ENCODE measurements around the gene TOMM7. TPM values are rescaled to one million over a fixed set of nuclear protein-coding genes. Genes with fewer than 3 reads are reported as not detected.
"Not testable (repeated sequence)": the region's sequence is repeated elsewhere in the genome, so short reads cannot be mapped to it uniquely, and the experiment has no call there.

TOMM7 gene
- polyA plus RNA-seq, 4 donors = 321 to 591 (median 421) TPM

DNA sequence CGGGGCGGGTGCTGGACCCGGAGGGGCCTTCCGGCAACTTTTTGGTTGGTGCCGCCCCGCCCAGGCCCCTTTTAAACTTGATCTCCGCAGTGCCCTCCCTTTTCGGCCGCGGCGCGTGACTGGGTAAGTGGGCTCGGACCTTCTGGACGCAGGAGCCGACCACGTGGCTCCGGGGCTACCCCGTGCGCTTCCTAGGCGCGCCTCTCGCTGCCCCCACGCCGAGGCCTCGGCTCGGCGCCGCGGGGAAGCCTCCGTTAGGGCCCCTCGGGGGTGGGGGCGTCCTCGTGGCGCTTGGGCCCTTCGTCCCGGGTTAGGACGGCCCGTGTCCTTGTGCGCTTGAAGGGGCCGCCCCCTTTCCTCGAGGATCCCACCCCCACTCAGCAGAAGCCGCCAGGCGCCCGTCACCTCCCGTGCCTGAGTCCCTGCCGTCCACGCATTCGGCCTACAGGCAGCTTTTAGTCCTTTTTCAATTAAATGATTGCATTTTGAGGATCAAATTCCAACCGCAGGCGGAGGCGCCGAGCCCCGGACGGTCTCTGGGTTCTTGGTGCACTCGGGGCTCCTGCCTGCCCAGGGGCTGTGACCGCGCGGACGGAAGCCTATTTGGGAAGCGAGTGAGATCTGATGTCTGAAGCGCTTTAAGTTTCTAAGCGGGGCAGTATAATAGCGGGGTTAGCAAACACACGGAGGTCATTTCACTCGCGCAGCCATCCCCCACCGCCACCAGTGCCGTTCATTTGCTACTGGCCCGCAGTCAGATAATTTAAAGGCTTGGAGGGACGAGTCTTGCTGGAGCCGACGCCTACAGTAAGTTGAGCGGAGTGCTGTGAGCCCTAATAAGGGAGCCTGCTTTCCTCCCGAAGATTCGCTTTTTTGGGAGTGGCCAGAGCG, 31.8 kb upstream of the TOMM7 start:
- peak in 3 of 4 donors; percentile 30 to 42 (median 39) for DNase-seq (ENCODE audit: low read depth in 4 of 4, low spot score in 2 of 4)

GRCh38 chr7:22853674-22854157, 31.1 kb upstream of the TOMM7 start:
- no peak for DNase-seq (ENCODE audit: low read depth in 4 of 4, low spot score in 2 of 4)

- no peak for DNase-seq (ENCODE audit: low read depth in 4 of 4, low spot score in 2 of 4)
Measured at GRCh38 chr7:22853138-22853537, 30.5 kb upstream of the TOMM7 start.

GRCh38 chr7:22851145-22851544, 28.5 kb upstream of the TOMM7 start:
- no peak for DNase-seq (ENCODE audit: low read depth in 4 of 4, low spot score in 2 of 4)

DNA sequence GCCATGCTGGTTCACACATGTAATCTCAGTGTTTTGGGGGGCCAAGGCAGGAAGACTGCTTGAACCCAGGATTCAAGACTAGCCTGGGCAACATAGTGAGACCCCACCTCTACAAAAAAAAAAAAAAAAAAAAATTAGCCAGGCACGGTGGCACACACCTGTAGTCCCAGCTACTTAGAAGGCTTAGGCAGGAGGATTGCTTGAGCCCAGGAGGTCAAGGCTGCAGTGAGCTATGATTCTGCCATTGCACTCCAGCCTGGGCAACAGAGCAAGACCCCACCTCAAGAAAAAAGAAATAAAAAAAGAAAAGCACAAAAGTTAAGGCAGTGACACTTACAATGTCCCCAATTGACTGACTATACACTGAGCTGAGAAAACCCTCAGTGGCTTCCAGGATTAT, 27.7 kb upstream of the TOMM7 start:
- DNase-seq (ENCODE audit: low read depth in 4 of 4, low spot score in 2 of 4) = not testable (repeated sequence)

DNA sequence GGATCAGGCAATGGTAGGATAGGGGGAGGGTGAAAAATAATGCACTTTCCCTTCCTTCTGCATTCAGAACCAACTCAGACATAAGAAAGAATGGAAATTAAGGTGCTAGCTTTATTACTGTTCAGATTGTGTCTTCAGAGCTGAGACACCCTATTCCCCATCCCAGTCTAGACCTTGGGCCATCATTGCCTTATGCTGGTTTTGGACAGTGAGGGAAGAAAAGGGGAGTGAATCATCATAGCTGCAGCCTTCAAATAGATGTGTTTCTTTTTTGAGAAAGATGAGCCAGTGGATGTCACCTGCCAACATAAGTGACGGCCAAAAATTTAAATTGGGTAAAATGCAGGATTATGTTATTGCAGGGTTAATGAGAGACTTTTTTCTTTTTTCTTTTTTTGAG, 27.0 kb upstream of the TOMM7 start:
- DNase-seq (ENCODE audit: low read depth in 4 of 4, low spot score in 2 of 4) = no peak

DNA sequence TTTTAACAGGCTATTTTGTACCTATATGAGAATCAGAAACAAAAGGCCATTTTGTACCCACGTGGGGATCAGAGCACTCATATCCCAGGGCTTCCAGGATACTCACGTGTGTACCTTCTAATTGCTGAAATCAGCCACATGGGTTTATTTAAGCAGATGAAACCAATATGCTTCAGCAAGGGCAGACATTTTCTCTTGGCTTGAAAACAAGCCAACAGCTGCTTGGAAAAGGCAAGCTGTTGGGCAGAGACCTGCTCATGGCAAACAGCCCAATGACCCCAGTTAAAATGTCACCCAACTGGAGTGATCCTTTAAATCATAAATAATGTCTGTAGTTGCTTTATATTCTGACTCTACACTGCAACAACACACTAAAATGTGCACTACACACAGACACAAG, 26.5 kb upstream of the TOMM7 start:
- DNase-seq (ENCODE audit: low read depth in 4 of 4, low spot score in 2 of 4) = no peak

DNA sequence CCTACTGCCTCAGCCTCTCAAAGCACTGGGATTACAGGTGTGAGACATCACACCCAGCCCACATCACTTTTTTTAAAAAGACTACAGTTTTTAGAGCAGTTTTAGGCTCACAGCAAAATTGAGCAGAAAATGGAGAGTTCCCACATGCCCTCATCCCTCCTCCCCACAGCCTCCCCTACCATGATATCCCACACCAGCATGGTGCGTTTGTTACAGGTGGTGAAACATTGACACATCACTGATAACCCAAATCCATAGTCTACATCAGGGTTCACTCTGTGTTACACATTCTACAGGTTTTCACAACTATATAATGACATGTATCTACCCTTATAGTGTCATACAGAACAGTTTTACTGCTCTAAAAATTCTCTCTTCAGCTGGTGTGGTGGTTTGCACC, 24.3 kb upstream of the TOMM7 start:
- DNase-seq (ENCODE audit: low read depth in 4 of 4, low spot score in 2 of 4) = no peak

DNA sequence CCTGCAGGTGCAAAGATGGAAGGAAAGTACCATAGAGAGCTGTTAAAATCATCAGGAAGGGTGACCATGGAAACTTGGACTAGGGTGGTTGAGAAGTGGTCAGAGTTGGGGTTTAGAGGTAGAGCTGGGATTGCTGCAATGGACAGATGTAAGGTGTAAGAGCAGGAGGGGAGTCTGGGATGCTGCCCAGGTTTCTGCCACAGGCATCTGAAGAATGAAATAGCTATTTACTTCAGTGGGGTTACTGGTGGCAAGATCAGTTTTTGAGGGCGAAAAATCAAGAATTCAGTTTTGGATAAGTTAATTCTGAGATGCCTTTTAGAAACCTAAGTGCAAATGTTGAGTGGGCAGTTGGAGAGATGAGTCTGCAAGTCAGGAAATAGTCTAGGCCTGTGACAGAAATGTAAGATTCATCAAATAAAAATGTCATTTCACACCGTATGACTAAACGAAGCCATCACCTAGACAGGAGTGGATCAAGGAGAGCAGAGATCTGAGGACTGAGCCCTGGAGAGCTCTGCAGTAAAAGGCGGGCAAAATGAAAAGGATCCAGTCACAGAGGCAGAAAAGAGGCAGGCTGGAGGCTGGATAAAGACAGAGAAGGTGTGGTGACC, 22.7 kb upstream of the TOMM7 start:
- DNase-seq (ENCODE audit: low read depth in 4 of 4, low spot score in 2 of 4) = no peak

- DNase-seq (ENCODE audit: low read depth in 4 of 4, low spot score in 2 of 4) = no peak
Measured at GRCh38 chr7:22843681-22844309, 21.1 kb upstream of the TOMM7 start.

DNA sequence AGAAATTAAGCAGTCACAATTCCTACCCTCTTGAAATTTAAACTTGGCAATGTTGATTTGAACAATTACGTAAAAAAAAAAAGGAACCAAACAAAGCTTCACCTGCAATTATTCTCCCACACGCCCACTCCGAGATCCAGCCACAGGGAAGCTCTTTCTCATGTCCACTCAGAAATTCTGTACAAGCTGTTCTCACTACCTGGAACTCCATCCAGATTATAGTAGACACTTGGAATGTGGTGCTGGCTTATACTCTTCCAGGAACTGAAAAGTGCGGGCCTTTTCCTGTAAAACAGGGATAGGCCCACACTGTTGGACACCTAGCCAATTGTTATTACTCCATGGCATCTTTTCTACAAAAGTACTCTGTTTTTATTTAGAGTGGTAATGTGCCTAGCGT, 20.3 kb upstream of the TOMM7 start:
- no peak for DNase-seq (ENCODE audit: low read depth in 4 of 4, low spot score in 2 of 4)

DNA sequence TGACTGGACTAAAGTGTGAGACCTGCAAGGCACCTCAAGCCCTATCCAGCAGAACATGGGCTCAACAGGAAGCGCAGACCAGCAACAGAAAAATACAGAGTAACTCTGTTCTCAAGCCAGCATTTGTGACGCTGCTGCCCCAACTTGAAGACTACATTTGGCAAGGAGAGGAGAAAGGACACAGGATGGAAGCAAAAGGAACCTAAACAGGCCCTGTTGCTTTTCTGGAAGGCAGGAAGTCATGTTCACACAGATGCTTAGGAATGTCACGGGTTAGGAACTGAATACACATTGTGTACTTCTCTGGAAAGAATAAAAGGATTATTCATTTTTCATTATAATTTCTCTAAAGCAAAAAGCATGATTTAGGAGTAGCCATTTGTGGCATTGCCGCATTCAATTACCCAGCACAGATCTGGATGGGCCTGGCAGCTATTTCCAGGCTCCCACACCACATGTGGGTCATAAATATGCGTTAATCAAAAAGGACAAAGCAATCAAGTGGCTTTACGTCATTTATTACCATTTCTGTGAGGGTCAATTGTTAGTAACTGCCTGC, 19.8 kb upstream of the TOMM7 start:
- DNase-seq (ENCODE audit: low read depth in 4 of 4, low spot score in 2 of 4) = no peak

DNA sequence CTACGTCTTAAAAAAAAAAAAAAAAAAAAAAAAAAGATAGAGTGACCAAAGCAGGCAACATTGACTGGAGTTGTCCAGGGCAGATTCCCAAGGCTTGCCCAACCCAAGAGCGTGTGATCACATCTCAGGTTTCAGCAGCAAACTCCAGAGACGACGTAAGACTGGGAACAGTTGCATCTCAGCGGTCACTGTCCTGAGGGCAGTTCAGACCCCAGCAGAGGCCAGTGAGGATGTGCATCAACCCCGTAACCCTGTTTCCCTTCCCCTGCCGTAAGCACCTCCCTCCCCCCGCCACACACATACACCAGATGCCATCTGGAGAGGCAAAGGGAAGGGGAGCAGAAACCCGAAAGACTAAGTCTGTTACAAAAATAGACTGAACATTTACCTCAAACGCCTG, 19.3 kb upstream of the TOMM7 start:
- no peak for DNase-seq (ENCODE audit: low read depth in 4 of 4, low spot score in 2 of 4)

DNA sequence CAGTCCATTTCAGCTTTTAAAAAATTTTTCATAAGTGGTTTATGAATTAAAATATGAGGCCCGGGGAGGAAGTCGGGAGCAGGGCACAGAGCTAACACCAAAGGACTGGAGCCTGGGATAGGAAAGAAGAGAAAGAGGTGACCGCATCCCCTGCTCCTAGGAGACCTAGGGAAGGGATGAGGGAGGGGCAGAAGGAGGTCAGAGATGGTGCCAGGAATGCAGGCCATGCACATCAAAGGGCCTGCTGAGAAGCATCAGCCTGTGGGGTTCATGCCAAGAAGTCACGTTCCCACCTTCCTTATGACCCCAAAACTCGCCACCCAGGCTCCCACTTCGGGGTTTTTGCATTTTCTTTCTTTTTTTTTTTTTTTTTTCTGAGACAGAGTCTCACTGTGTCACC, 14.7 kb upstream of the TOMM7 start:
- DNase-seq (ENCODE audit: low read depth in 4 of 4, low spot score in 2 of 4) = no peak

DNA sequence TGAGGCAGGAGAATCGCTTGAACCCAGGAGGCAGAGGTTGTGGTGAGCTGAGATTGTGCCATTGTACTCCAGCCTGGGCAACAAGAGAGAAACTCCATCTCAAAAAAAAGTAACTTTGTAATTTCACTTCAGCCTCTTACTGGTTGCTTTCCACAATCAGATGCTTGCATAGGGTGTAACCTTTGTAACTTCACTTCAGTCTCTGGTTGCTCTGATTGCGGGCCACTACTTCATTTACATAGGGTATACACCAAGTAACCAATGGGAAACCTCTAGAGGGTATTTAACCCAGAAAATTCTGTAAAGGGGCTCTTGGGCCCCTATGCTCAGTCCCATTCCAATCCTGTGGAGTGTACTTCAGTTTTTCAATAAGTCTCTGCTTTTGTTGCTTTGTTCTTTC, 13.9 kb upstream of the TOMM7 start:
- not testable (repeated sequence) for DNase-seq (ENCODE audit: low read depth in 4 of 4, low spot score in 2 of 4)

- no peak for DNase-seq (ENCODE audit: low read depth in 4 of 4, low spot score in 2 of 4)
Measured at GRCh38 chr7:22833957-22834356, 11.3 kb upstream of the TOMM7 start.

DNA sequence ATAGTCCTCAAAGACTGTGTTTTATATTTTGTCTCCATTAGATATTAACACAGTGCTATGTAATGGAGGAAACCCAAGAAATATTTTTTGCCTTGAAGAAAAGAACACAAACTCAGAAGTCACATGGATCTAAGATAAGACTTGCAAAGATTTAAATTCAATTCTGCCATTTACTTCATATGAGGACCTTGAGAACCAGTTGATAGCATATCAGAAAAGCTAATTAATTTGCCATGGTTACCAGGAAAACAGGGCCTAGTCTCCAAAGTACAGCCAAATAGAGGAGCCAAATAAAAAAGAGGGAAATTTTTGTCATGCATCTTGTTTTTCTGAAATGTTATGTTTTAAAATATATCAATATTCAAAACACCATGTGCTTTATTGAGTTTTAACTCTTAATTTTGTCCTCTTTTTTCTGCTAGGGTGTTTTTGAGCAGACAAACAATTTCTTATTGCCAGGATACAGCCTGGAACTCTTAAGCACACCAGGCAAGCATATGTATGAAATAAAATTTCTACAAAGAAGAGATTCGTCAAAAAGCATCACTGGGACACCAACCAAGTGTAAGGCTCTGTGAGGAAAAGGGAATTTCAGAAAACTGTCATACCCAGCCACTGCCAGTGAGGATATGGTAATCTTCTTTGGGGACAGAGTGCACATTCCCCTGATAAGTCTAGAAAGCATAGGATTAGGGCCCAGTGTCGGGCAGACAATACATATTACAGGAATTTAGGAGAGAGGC, 10.6 kb upstream of the TOMM7 start:
- DNase-seq (ENCODE audit: low read depth in 4 of 4, low spot score in 2 of 4) = no peak

GRCh38 chr7:22832401-22832800, 9.8 kb upstream of the TOMM7 start:
- no peak for DNase-seq (ENCODE audit: low read depth in 4 of 4, low spot score in 2 of 4)

DNA sequence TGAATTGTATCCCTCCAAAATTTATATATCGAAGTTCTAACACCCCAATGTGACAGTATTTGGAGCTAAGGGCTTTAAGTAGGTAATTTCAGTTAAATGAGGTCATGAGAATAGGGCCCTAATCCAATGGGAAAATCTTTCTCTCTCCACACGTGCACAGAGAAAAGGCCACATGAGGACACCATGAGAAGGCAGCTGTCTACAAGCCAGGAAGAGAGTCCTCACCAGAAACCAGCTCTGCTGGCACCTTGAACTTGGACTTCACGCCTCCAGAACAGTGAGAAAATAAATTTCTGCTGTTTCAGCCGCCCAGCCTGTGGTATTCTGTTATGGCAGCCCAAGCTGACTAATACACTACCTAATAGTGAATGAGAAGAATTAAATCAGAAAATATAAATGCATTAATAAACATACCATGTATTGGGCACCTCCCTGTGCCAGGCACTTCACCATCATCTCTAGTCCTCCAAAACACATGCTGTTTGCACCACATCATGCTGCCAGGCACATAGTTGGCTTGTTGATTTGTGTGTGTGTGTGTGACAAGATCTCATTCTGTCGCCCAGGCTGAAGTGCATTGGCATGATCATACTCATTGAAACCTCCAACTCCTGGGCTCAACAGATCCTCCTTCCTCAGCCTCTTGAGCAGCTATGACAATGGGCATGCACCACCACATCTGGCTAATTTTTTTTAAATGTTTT, 9.1 kb upstream of the TOMM7 start:
- DNase-seq (ENCODE audit: low read depth in 4 of 4, low spot score in 2 of 4) = no peak

DNA sequence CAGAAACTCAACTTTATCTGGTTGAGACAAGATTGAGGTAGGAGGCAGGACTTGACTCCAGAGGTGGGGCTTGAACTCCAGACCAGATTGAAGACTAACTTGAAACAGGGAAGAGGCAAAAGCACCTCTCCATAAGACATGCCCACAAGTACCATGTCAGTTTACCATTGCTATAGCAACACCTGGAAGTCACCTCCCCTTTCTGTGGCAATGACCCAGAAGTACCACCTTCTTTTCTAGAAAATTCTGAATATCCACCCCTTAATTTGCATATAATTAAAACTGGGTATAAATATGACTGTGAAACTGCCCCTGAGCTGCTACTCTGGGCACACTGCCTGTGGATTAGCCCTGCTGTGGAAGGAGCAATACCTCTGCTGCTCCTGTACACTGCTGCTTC, 4.9 kb upstream of the TOMM7 start:
- no peak for DNase-seq (ENCODE audit: low read depth in 4 of 4, low spot score in 2 of 4)
